H1 (cell line): Measurements from ENCODE around the gene FAM193A. TPM values are rescaled to one million over a fixed set of nuclear protein-coding genes. Genes with fewer than 3 reads are reported as not detected.
"Not testable (repeated sequence)": the region's sequence is repeated elsewhere in the genome, so short reads cannot be mapped to it uniquely, and the experiment has no call there.

Source experiments
- CTCF ChIA-PET: fragments of 300-600 bp; sonication (Branson Sonifier 250); formaldehyde crosslinking; loops from one replicate; lab custom pipeline; 2021; ENCODE audit not compliant: partially characterized antibody; lab: Charles Lee
- POLR2A ChIA-PET: fragments of 300-600 bp; sonication (Branson Sonifier 250); formaldehyde crosslinking; loops from one replicate; lab custom pipeline; 2021; ENCODE audit warnings: inconsistent platforms; ENCODE audit not compliant: partially characterized antibody; lab: Charles Lee
- DNase-seq, 2 experiments: peaks; one replicate each; pipeline versions ENCODE4 v3.0.0 to v3.0.0-alpha.2; 2010 to 2022; ENCODE audit warnings: low spot score in 2 of 2, low read depth in 1 of 2, mixed read lengths in 1 of 2
- FAIRE-seq: peaks from 2 replicates; lab custom pipeline; 2011; peaks lifted over from hg19 to GRCh38; lab: Jason Lieb, UNC
- H2AFZ ChIP-seq: 2 replicates; pipeline ENCODE4 v1.8.1; 2012; ENCODE audit warnings: low read length, inconsistent platforms
- H2AK5ac ChIP-seq: 2 replicates; pipeline ENCODE4 v1.6.1; 2013; ENCODE audit warnings: low read depth, low read length
- H2BK120ac ChIP-seq: replicated peaks from 2 replicates; pipeline ENCODE3; 2013; ENCODE audit warnings: low read depth, low read length, inconsistent platforms
- H2BK12ac ChIP-seq: 2 replicates; pipeline ENCODE4 v1.6.1; 2013; ENCODE audit warnings: low read depth, low read length
- H2BK15ac ChIP-seq: 2 replicates; pipeline ENCODE4 v1.6.1; 2013; ENCODE audit warnings: low read length
- H2BK20ac ChIP-seq: 2 replicates; pipeline ENCODE4 v1.6.1; 2013; ENCODE audit warnings: low read length
- H2BK5ac ChIP-seq: 2 replicates; pipeline ENCODE4 v1.6.1; 2013; ENCODE audit warnings: low read depth, low read length
- H3K14ac ChIP-seq: 2 replicates; pipeline ENCODE4 v1.6.1; 2013; ENCODE audit warnings: inconsistent platforms; ENCODE audit not compliant: insufficient read length
- H3K18ac ChIP-seq: 2 replicates; pipeline ENCODE4 v1.6.1; 2013; ENCODE audit warnings: low read length; ENCODE audit errors: extremely low read depth
- H3K23ac ChIP-seq: 2 replicates; pipeline ENCODE4 v1.6.1; 2013; ENCODE audit warnings: inconsistent platforms; ENCODE audit not compliant: insufficient read length
- H3K23me2 ChIP-seq: 2 replicates; pipeline ENCODE4 v1.6.1; 2013; ENCODE audit warnings: low read depth, low read length
- H3K27ac ChIP-seq: 2 replicates; pipeline ENCODE4 v1.6.1; 2011; ENCODE audit warnings: low read depth, low read length, inconsistent platforms
- H3K27me3 ChIP-seq, 4 experiments: replicated peaks in 1 of 4; 1 replicate in 1 of 4; 2 replicates in 3 of 4; pipeline versions ENCODE4 v1.6.1 to v1.8.1; 2011 to 2013; ENCODE audit warnings: low read length in 3 of 4, mild to moderate bottlenecking in 3 of 4, inconsistent platforms in 2 of 4, mixed read lengths in 2 of 4, moderate library complexity in 1 of 4; ENCODE audit not compliant: control insufficient read depth in 3 of 4, insufficient read depth in 3 of 4; ENCODE audit errors: extremely low read depth in 1 of 4
- H3K36me3 ChIP-seq, 4 experiments: 2 replicates each; pipeline versions ENCODE4 v1.6.1 to v1.8.1; 2011 to 2013; ENCODE audit warnings: mild to moderate bottlenecking in 4 of 4, low read length in 3 of 4, moderate library complexity in 2 of 4, control low read depth in 1 of 4, inconsistent platforms in 1 of 4; ENCODE audit not compliant: insufficient read depth in 4 of 4, control insufficient read depth in 2 of 4
- H3K4ac ChIP-seq: replicated peaks from 2 replicates; pipeline ENCODE3; 2013; ENCODE audit warnings: low read length, low read depth, mixed read lengths, inconsistent platforms; ENCODE audit not compliant: insufficient read length
- H3K4me1 ChIP-seq, 4 experiments: replicated peaks in 1 of 4; 1 replicate in 1 of 4; 2 replicates in 3 of 4; pipeline versions ENCODE4 v1.6.1 to v1.8.1; 2011 to 2013; ENCODE audit warnings: low read length in 3 of 4, inconsistent platforms in 2 of 4, mixed read lengths in 1 of 4; ENCODE audit not compliant: insufficient read depth in 4 of 4, control insufficient read depth in 3 of 4
- H3K4me2 ChIP-seq, 2 experiments: 2 replicates each; pipeline versions ENCODE4 v1.6.1 to v1.8.1; 2011 to 2013; ENCODE audit warnings: low read depth in 2 of 2, low read length in 2 of 2, control low read depth in 1 of 2, inconsistent platforms in 1 of 2, mild to moderate bottlenecking in 1 of 2; ENCODE audit not compliant: insufficient read depth in 1 of 2
- H3K4me3 ChIP-seq, 4 experiments: fragments of 200-600, 300-600 bp in 1 of 4; sonication (generic), shearing (Covaris generic), sonication (Bioruptor Twin) in 1 of 4; 2 replicates each; pipeline versions ENCODE4 v1.5.1 to v1.8.1; 2011 to 2016; ENCODE audit warnings: low read length in 4 of 4, low read depth in 3 of 4, control low read depth in 2 of 4, inconsistent platforms in 2 of 4, mild to moderate bottlenecking in 2 of 4, mixed read lengths in 1 of 4, moderate library complexity in 1 of 4; ENCODE audit not compliant: insufficient read depth in 2 of 4; ENCODE audit errors: extremely low read depth in 1 of 4
- H3K56ac ChIP-seq: replicated peaks from 2 replicates; pipeline ENCODE3; 2013; ENCODE audit warnings: low read depth, mild to moderate bottlenecking, mixed read lengths, low read length, inconsistent platforms; ENCODE audit not compliant: insufficient read length
- H3K79me1 ChIP-seq: 2 replicates; pipeline ENCODE4 v1.6.1; 2013; ENCODE audit warnings: low read depth, low read length, control low read depth
- H3K79me2 ChIP-seq, 2 experiments: 2 replicates each; pipeline versions ENCODE4 v1.6.1 to v1.8.1; 2012 to 2013; ENCODE audit warnings: low read length in 2 of 2, mild to moderate bottlenecking in 2 of 2, inconsistent platforms in 1 of 2; ENCODE audit not compliant: insufficient read depth in 2 of 2, control insufficient read depth in 1 of 2
- H3K9ac ChIP-seq, 4 experiments: replicated peaks in 1 of 4; 1 replicate in 1 of 4; 2 replicates in 3 of 4; pipeline versions ENCODE4 v1.6.1 to v1.8.1; 2011 to 2013; ENCODE audit warnings: low read depth in 3 of 4, low read length in 3 of 4, control low read depth in 2 of 4, mild to moderate bottlenecking in 2 of 4, moderate library complexity in 2 of 4, inconsistent platforms in 1 of 4; ENCODE audit errors: extremely low read depth in 1 of 4
- H3K9me3 ChIP-seq, 2 experiments: 2 replicates each; pipeline versions ENCODE4 v1.6.1 to v1.8.1; 2012 to 2013; ENCODE audit warnings: mild to moderate bottlenecking in 2 of 2, moderate library complexity in 2 of 2, control low read depth in 1 of 2, inconsistent platforms in 1 of 2, low read depth in 1 of 2, low read length in 1 of 2, mixed read lengths in 1 of 2; ENCODE audit not compliant: insufficient read depth in 2 of 2
- H4K20me1 ChIP-seq, 2 experiments: replicated peaks in 1 of 2; 2 replicates each; pipeline versions ENCODE3 to v1.8.1; 2011 to 2013; ENCODE audit warnings: inconsistent platforms in 2 of 2, low read length in 2 of 2, mild to moderate bottlenecking in 1 of 2; ENCODE audit not compliant: insufficient read depth in 2 of 2, control insufficient read depth in 1 of 2
- H4K5ac ChIP-seq: 2 replicates; pipeline ENCODE4 v1.6.1; 2013; ENCODE audit warnings: low read length, low read depth, mixed read lengths, inconsistent platforms; ENCODE audit not compliant: insufficient read length
- H4K8ac ChIP-seq: 2 replicates; pipeline ENCODE4 v1.8.0; 2013; ENCODE audit warnings: mild to moderate bottlenecking, moderate library complexity, low read length, inconsistent platforms; ENCODE audit not compliant: insufficient read depth; ENCODE audit errors: extremely low read depth
- H4K91ac ChIP-seq: replicated peaks from 2 replicates; pipeline ENCODE3; 2013; ENCODE audit warnings: low read length, mixed read lengths, inconsistent platforms; ENCODE audit not compliant: insufficient read length
- POLR2A ChIP-seq, 2 experiments: IDR thresholded peaks; 1 replicate in 1 of 2; 2 replicates in 1 of 2; pipeline ENCODE4 v1.6.1; 2011; ENCODE audit warnings: low read depth in 2 of 2, low read length in 2 of 2, mild to moderate bottlenecking in 2 of 2; ENCODE audit errors: control extremely low read depth in 1 of 2
- WGBS, 2 experiments: shearing (Covaris generic) in 1 of 2; methylation state at CpG; one replicate each; pipeline versions ENCODE4 v1.1.6 to v1.1.7; 2013 to 2015; ENCODE audit warnings: low lambda C conversion rate in 2 of 2, mixed read lengths in 2 of 2, inconsistent platforms in 1 of 2, low coverage in 1 of 2, missing lambda C conversion rate in 1 of 2; ENCODE audit not compliant: insufficient replicate concordance in 2 of 2, insufficient coverage in 1 of 2, insufficient read length in 1 of 2; ENCODE audit errors: extremely low coverage in 1 of 2, missing lambda C conversion rate in 1 of 2; 5-methylcytosine and 5-hydroxymethylcytosine counted together
- polyA plus RNA-seq, 7 experiments: library from polyadenylated mRNA; depleted of rRNA in 3 of 7; stranded (reverse) in 5 of 7; unstranded in 2 of 7; fragments of >200 nt in 5 of 7; fragments of 200-250 nt in 2 of 7; gene quantifications; 1 replicate in 5 of 7; 2 replicates in 1 of 7; 4 replicates in 1 of 7; pipeline versions ENCODE4 v1.2.1 to v1.2.3, GENCODE V29; 2011 to 2013; ENCODE audit warnings: missing spikeins in 2 of 7, mixed read lengths in 2 of 7
- total RNA-seq: library from RNA; stranded (reverse); fragmentation: NEBNext Ultra II Directional; extraction: Animal tissue kit (Norgen Biotek cat#: 25700); gene quantifications from 2 replicates; pipeline ENCODE4 v1.2.1, GENCODE V29; 2021
- TF ChIP-seq, protein P1 (sequence below): IDR thresholded peaks from 2 replicates; pipeline ENCODE4 v1.6.1; 2012; ENCODE audit warnings: inconsistent platforms

FAM193A gene
- total and polyA plus RNA-seq, 2 of the 8 experiments (the other 6 are each of a cell fraction or from before 2014, with no cell fraction given): 8.7 to 26.2 TPM

DNA sequence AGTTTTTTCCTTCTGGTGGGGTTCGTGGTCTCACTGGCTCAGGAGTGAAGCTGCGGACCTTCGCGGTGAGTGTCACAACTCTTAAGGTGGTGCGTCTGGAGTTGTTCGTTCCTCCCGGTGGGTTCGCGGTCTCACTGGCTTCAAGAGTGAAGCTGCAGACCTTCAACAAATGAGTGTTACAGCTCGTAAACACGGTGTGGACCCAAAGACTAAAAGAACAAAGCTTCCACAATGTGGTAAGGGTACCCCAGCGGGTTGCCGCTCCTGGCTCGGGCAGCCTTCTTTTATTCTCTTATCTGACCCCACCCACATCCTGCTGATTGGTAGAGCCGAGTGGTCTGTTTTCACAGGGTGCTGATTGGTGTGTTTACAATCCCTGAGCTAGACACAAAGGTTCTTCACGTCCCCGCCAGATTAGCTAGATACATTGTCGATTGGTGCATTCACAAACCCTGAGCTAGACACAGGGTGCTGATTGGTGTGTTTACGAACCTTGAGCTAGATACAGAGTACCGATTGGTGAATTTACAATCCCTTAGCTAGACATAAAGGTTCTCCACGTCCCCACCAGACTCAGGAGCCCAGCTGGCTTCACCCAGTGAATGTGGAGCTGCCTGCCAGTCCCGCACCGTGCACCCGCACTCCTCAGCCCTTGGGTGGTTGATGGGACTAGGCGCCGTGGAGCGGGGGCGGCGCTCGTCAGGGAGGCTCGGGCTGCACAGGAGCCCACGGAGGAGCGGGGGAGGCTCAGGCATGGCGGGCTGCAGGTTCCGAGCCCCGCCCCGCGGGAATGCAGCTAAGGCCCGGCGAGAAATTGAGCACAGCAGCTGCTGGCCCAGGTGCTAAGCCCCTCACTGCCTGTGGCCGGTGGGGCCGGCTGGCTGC, 226.3 kb downstream of the FAM193A start:
- H4K20me1 ChIP-seq, H3K79me1 ChIP-seq, H2BK120ac ChIP-seq, DNase-seq, H3K4me1 ChIP-seq, FAIRE-seq, H3K36me3 ChIP-seq, H4K91ac ChIP-seq, H2AFZ ChIP-seq, H3K79me2 ChIP-seq, H3K23ac ChIP-seq, H3K4me2 ChIP-seq, H3K18ac ChIP-seq, H2AK5ac ChIP-seq, H3K4me3 ChIP-seq, H3K4ac ChIP-seq, H2BK20ac ChIP-seq, H2BK5ac ChIP-seq, H2BK15ac ChIP-seq, H3K27ac ChIP-seq, H3K9me3 ChIP-seq, H3K27me3 ChIP-seq, H3K14ac ChIP-seq, H3K56ac ChIP-seq, H3K23me2 ChIP-seq, H4K5ac ChIP-seq, H3K9ac ChIP-seq: not testable (repeated sequence)
- ChIA-PET POLR2A (interaction anchor here (1.0 to 6.7 kb wide), 14 partner anchors 15 to 180 kb away, joined by 3 to 29 read pairs (median 4); no protein-coding TSS in a partner anchor), CTCF (interaction anchor here (0.6 to 2.5 kb wide), 30 partner anchors 8 to 201 kb away, joined by 3 to 10 read pairs (median 4); partner anchors contain the start of genes GRK4 and NOP14)
- peak overlapping the region; percentile 25; the same call in 1 of the 2 replicates for H4K8ac ChIP-seq
- 95% methylated on average over 27 of the region's 42 CpGs; no CpG with 5 or more reads in 1 of the 2 experiments for WGBS, 2 experiments
- H2BK12ac ChIP-seq: peak overlapping the region; percentile 35; the same call in 1 of the 2 replicates
- 0 out of 3 replicates have a peak, but pooled peaks of 1 of the 2 experiments have one; percentile 29 for TF ChIP-seq POLR2A (IDR thresholded peaks at IDR 0.05; ENCODE audit: control extremely low read depth in 1 of 2, low read depth in 2 of 2, low read length in 2 of 2)
- TF ChIP-seq, protein P1, sequence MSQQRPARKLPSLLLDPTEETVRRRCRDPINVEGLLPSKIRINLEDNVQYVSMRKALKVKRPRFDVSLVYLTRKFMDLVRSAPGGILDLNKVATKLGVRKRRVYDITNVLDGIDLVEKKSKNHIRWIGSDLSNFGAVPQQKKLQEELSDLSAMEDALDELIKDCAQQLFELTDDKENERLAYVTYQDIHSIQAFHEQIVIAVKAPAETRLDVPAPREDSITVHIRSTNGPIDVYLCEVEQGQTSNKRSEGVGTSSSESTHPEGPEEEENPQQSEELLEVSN: peak; percentile 9; the same call in 1 of the 2 replicates
